GM06990 (cell line): ENCODE results near the gene RIMS4.

Source experiments
- DNase-seq: peaks from one replicate; pipeline ENCODE4 v3.0.0-alpha.2; 2011; ENCODE audit not compliant: insufficient read length; ENCODE audit errors: extremely low read depth
- H3K27me3 ChIP-seq: replicated peaks from 2 replicates; pipeline ENCODE4 v1.6.0; 2011; ENCODE audit warnings: low read length; ENCODE audit not compliant: control insufficient read depth, insufficient read depth
- H3K36me3 ChIP-seq: 2 replicates; pipeline ENCODE4 v1.5.1; 2011; ENCODE audit warnings: low read length; ENCODE audit not compliant: control insufficient read depth, insufficient read depth
- H3K4me3 ChIP-seq: replicated peaks from 2 replicates; pipeline ENCODE4 v1.5.1; 2011; ENCODE audit warnings: low read depth, mild to moderate bottlenecking, control low read depth, low read length
- TF ChIP-seq, protein P1 (sequence below): IDR thresholded peaks from 2 replicates; pipeline ENCODE4 v1.5.1; 2011; ENCODE audit warnings: low read length, control low read depth, mild to moderate bottlenecking, inconsistent platforms; ENCODE audit not compliant: insufficient read depth, poor library complexity, severe bottlenecking

RIMS4 gene

DNA sequence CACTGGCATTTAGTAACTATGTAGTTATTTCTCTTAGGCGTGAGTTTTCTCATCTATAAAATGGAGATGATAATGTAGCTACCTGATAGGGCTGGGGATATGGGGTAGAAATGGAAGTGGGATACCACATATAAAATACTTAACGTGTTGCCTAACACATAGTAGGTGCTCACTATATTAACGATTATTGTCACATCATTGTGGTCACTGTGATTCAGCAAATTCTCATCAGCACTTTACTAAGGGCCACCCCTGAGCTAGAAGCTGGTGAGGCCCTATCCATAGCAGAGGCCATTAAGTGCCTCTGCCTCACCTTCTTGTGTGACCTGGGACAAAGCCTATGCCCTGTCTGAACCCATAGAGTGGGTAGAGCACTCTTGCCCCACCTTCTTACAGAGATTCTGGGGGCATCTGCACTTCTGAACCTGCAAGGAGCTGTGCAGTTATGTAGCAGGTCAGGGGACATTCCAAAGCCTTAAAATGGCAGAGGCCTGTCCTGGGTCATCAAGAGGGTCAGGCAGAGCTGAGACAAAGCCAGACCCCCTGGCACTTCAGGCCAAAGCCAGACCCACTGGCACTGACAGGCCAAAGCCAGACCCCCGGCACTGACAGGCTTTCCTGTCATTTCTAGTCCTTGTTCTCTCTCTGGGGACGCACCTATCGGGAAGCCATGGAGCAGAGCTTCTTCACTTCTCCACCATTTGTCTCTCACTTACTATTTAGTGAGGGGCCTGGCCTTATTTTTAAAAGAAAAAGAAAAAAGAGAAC, 7.0 kb upstream of the RIMS4 start:
- peaks cover 4% of the 10 kb centered on the region for H3K27me3 ChIP-seq
- no peak overlapping the region for H3K4me3 ChIP-seq
- TF ChIP-seq, protein P1, sequence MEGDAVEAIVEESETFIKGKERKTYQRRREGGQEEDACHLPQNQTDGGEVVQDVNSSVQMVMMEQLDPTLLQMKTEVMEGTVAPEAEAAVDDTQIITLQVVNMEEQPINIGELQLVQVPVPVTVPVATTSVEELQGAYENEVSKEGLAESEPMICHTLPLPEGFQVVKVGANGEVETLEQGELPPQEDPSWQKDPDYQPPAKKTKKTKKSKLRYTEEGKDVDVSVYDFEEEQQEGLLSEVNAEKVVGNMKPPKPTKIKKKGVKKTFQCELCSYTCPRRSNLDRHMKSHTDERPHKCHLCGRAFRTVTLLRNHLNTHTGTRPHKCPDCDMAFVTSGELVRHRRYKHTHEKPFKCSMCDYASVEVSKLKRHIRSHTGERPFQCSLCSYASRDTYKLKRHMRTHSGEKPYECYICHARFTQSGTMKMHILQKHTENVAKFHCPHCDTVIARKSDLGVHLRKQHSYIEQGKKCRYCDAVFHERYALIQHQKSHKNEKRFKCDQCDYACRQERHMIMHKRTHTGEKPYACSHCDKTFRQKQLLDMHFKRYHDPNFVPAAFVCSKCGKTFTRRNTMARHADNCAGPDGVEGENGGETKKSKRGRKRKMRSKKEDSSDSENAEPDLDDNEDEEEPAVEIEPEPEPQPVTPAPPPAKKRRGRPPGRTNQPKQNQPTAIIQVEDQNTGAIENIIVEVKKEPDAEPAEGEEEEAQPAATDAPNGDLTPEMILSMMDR, result no peak
- no peaks in the 10 kb centered on the region for H3K36me3 ChIP-seq
- no peak for DNase-seq

DNA sequence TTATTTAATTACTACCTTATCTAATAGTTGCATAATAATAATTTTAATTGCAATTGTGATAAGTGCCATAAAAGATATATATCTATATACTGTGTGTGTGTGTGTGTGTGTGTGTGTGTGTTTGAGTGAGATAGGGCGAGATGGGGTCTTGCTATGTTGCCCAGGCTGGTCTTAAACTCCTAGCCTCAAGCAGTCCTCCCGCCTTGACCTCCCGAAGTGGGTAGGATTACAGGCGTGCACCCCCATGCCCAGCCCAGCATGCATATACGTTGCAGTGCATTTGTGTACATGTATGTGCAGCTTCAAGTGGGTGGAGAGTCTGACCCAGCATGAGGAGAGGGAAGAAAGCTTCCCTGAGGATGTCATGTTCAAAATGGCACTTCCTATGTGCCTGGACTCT, 4.6 kb upstream of the RIMS4 start:
- TF ChIP-seq, protein P1, result no peak
- Histone ChIP-seq H3K4me3 (no peak overlapping the region), H3K27me3 (peaks cover 4% of the 10 kb centered on the region), H3K36me3 (no peaks in the 10 kb centered on the region)
- DNase-seq, result no peak

DNA sequence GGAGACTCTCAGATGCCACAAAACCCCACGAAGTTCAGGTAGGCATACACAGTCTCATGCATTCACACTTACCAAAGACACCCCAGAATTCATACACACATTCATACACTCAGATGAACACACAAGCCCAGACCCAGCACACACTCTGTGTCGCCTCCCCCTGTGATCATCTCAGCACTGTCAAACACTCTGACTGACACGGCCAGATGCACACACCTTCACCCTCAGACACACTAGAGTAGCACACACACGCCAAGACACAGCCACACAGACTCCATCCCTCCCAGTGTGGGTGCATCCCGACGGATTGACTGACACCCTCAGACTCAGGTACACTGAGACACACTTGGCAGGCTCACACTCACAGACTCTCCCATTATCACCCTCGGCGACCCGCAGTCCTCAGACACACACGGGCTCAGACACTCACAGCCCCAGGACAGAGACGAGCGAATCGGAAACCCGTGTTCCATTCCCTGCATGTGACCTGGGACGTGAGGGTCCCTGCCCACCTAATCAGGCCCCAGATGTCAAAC, 872 bp upstream of the RIMS4 start:
- TF ChIP-seq, protein P1, result no peak
- Histone ChIP-seq H3K36me3 (no peaks in the 10 kb centered on the region), H3K4me3 (no peak overlapping the region), H3K27me3 (peaks cover 3% of the 10 kb centered on the region)
- no peak for DNase-seq

DNA sequence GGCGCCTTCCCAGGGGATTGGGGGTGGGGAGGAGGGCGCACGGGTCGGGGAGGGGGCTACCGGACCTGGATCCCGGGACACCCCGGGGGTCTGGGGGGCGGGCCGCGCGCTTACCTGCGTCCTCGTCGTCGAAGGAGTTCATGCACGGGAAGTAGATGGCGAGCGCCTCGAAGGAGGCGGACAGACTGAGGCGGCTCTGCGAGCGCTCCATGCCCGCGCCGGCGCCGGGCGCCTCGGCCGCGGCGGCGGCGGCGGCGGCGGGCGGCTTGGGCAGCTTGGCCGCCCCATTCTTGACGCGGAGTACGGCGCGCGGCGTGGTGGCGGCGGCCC, 320 bp downstream of the RIMS4 start:
- no peak for DNase-seq
- H3K27me3 ChIP-seq, result peaks cover 3% of the 10 kb centered on the region
- no peak overlapping the region for H3K4me3 ChIP-seq

DNA sequence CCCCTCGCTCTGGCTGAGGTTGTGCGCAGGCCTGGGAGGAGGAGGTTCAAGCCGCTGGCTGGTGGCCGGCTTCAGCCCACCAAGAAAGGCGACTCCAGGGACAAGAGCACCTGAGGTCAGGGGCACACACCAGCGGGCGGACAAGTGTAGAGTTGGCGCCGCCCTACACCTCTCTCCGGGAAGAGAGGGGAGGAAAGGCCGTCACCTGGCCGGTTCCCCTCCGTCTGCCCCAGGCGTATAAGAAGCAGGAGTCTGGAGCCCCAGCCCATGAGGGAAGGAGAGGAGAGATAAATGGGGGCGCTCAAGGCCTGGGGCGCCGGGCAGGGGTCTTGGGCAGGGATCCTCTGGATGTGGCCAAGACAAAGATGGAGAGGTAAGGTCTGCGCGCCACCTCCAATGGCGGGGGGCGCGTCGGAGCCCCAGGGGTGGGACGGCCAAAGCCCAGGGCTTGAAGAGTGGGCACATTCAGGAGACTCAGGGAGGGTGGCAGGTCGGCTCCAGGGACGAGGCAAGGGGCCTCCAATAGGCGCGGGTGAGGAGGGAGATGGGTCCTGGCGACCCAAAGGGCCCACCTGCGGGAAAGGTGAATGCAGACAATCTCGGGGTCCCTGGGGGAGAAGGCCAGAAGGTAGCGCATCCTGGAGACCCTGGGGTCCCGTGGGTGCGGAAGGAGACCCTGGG, 826 bp downstream of the RIMS4 start:
- TF ChIP-seq, protein P1, result no peak
- no peaks in the 10 kb centered on the region for H3K36me3 ChIP-seq
- peaks cover 3% of the 10 kb centered on the region for H3K27me3 ChIP-seq
- no peak overlapping the region for H3K4me3 ChIP-seq
- DNase-seq, result no peak

More for the DNA sequence above, 320 bp downstream of the RIMS4 start:
- H3K36me3 ChIP-seq, result no peaks in the 10 kb centered on the region
- TF ChIP-seq, protein P1, result no peak
